GM23338 (cell line): ENCODE results near the gene ALG5. TPM values are rescaled to one million over a fixed set of nuclear protein-coding genes. Genes with fewer than 3 reads are reported as not detected.

Experiments
- ATAC-seq: fragments of 200-7000 bp; cut with Tn5 transposase; 3 replicates; pipeline ENCODE4 v1.9.1; 2020
- DNase-seq: peaks from one replicate; pipeline ENCODE4 v3.0.0-alpha.2; 2015; ENCODE audit warnings: low spot score
- H2AFZ ChIP-seq: fragments of 200-600 bp; sonication (generic); 2 replicates; pipeline ENCODE4 v1.8.0; 2016; ENCODE audit warnings: antibody characterized with exemption, mild to moderate bottlenecking, moderate library complexity
- H3F3A ChIP-seq: fragments of 200-600 bp; sonication (generic); replicated peaks from 2 replicates; pipeline ENCODE4 v1.8.0; 2017; ENCODE audit warnings: antibody characterized with exemption, mixed run types, low read depth
- H3K27ac ChIP-seq: fragments of 200-600 bp; sonication (generic); 2 replicates; pipeline ENCODE4 v1.6.1; 2016; ENCODE audit warnings: low read depth
- H3K27me3 ChIP-seq: fragments of 200-600 bp; sonication (generic); 2 replicates; pipeline ENCODE4 v1.8.0; 2016; ENCODE audit warnings: mild to moderate bottlenecking, mixed run types, moderate library complexity; ENCODE audit not compliant: insufficient read depth
- H3K36me3 ChIP-seq: fragments of 200-600 bp; sonication (generic); 2 replicates; pipeline ENCODE4 v1.8.0; 2016; ENCODE audit warnings: mild to moderate bottlenecking; ENCODE audit not compliant: insufficient read depth
- H3K4me1 ChIP-seq: fragments of 200-600 bp; sonication (generic); 2 replicates; pipeline ENCODE4 v1.8.0; 2016; ENCODE audit warnings: mild to moderate bottlenecking, moderate library complexity; ENCODE audit not compliant: insufficient read depth
- H3K4me2 ChIP-seq: fragments of 200-600 bp; sonication (generic); 2 replicates; pipeline ENCODE4 v1.7.1; 2017; ENCODE audit warnings: mixed run types
- H3K4me3 ChIP-seq: fragments of 200-600 bp; sonication (generic); 2 replicates; pipeline ENCODE4 v1.6.1; 2016; ENCODE audit warnings: mixed run types
- H3K79me2 ChIP-seq: fragments of 200-600 bp; sonication (generic); replicated peaks from 2 replicates; pipeline ENCODE4 v1.8.0; 2017; ENCODE audit warnings: mild to moderate bottlenecking; ENCODE audit not compliant: insufficient read depth
- H3K9me2 ChIP-seq: fragments of 200-600 bp; sonication (generic); 2 replicates; pipeline ENCODE4 v1.8.0; 2017; ENCODE audit not compliant: insufficient read depth
- H4K20me1 ChIP-seq: fragments of 200-600 bp; sonication (generic); replicated peaks from 2 replicates; pipeline ENCODE4 v1.8.0; 2017; ENCODE audit warnings: mild to moderate bottlenecking; ENCODE audit not compliant: insufficient read depth
- H3K27ac Mint-ChIP-seq: 2 replicates; pipeline ENCODE4 v1.8.0; 2020; ENCODE audit warnings: inconsistent platforms, mild to moderate bottlenecking, moderate library complexity, mixed read lengths
- H3K27me3 Mint-ChIP-seq: 3 replicates; pipeline ENCODE4 v1.8.0; 2022; ENCODE audit warnings: low read depth, mild to moderate bottlenecking, moderate library complexity, mixed read lengths, inconsistent platforms; ENCODE audit not compliant: insufficient read depth, poor library complexity
- H3K36me3 Mint-ChIP-seq: 3 replicates; pipeline ENCODE4 v1.8.0; 2021; ENCODE audit warnings: low read depth, mild to moderate bottlenecking, inconsistent platforms, moderate library complexity, mixed read lengths
- H3K4me1 Mint-ChIP-seq: 3 replicates; pipeline ENCODE4 v1.8.0; 2020; ENCODE audit warnings: mild to moderate bottlenecking, inconsistent platforms, mixed read lengths
- H3K4me3 Mint-ChIP-seq: 3 replicates; pipeline ENCODE4 v1.8.0; 2021; ENCODE audit warnings: moderate library complexity, mild to moderate bottlenecking, inconsistent platforms, mixed read lengths
- H3K9me3 Mint-ChIP-seq: 3 replicates; pipeline ENCODE4 v1.8.0; 2020; ENCODE audit warnings: moderate library complexity, mild to moderate bottlenecking, inconsistent platforms, mixed read lengths
- CREB1 ChIP-seq: fragments of 250-450 bp; sonication (Bioruptor Pico); IDR thresholded peaks from 2 replicates; pipeline ENCODE4 v1.5.0; 2020; ENCODE audit warnings: low read depth, mild to moderate bottlenecking, moderate library complexity
- CTCF ChIP-seq, 2 experiments: fragments of 200-600 bp in 1 of 2; sonication (generic) in 1 of 2; conservative IDR thresholded peaks; 2 replicates each; pipeline versions ENCODE4 v1.5.1 to v1.6.1; 2016 to 2017; ENCODE audit warnings: antibody characterized with exemption in 2 of 2, low read depth in 2 of 2, mild to moderate bottlenecking in 2 of 2, moderate library complexity in 1 of 2
- ETS1 ChIP-seq: IDR thresholded peaks from 2 replicates; pipeline ENCODE4 v1.6.1; 2016; ENCODE audit warnings: antibody characterized with exemption
- EZH2 ChIP-seq: fragments of 200-600 bp; sonication (generic); IDR thresholded peaks from one replicate; pipeline ENCODE4 v1.8.0; 2017; ENCODE audit warnings: antibody characterized with exemption, mild to moderate bottlenecking, low read depth; ENCODE audit not compliant: unreplicated experiment
- JUNB ChIP-seq: IDR thresholded peaks from one replicate; pipeline ENCODE4 v1.6.1; 2016; ENCODE audit warnings: antibody characterized with exemption; ENCODE audit not compliant: unreplicated experiment
- POLR2AphosphoS5 ChIP-seq: IDR thresholded peaks from 2 replicates; pipeline ENCODE4 v1.6.1; 2016; ENCODE audit warnings: antibody characterized with exemption, low read depth
- REST ChIP-seq: IDR thresholded peaks from one replicate; pipeline ENCODE4 v1.6.1; 2018; ENCODE audit warnings: antibody characterized with exemption; ENCODE audit not compliant: unreplicated experiment
- STAT1 ChIP-seq: IDR thresholded peaks from one replicate; pipeline ENCODE4 v1.6.1; 2016; ENCODE audit warnings: antibody characterized with exemption; ENCODE audit not compliant: unreplicated experiment
- ZNF331 ChIP-seq: fragments of 250-450 bp; sonication (Bioruptor Pico); IDR thresholded peaks from 2 replicates; pipeline ENCODE4 v1.5.0; 2020; ENCODE audit warnings: low read depth, mild to moderate bottlenecking, moderate library complexity
- polyA plus RNA-seq: library from polyadenylated mRNA; unstranded; fragments of >200 nt; fragmentation: Nextera tagmentation; extraction: Ambion mirVana; gene quantifications from 2 replicates; pipeline ENCODE4 v1.2.1, GENCODE V29; 2016
- total RNA-seq: library from RNA; depleted of rRNA; stranded (reverse); fragments of >200 nt; shearing (Covaris generic); gene quantifications from 2 replicates; pipeline ENCODE4 v1.2.3, GENCODE V29; 2014

ALG5 gene
- total and polyA plus RNA-seq, 2 experiments from 2014 or later: 15.6 to 34.0 TPM

- Mint-ChIP-seq H3K27me3 (no peaks in the 10 kb centered on the region), H3K9me3 (no peaks in the 10 kb centered on the region; the same call in 2 of the 3 replicates), H3K36me3 (peaks cover 45% of the 10 kb centered on the region), H3K27ac (no peak overlapping the region), H3K4me3 (no peak overlapping the region), H3K4me1 (no peaks in the 10 kb centered on the region)
- Histone ChIP-seq H3K27me3 (no peaks in the 10 kb centered on the region), H3K9me2 (no peaks in the 10 kb centered on the region), H3K4me1 (no peaks in the 10 kb centered on the region), H3K79me2 (no peaks in the 10 kb centered on the region), H2AFZ (no peak overlapping the region), H3K4me3 (no peak overlapping the region), H3K4me2 (no peak overlapping the region), H3K27ac (no peak overlapping the region), H3K36me3 (peaks cover 15% of the 10 kb centered on the region; the same call in 1 of the 2 replicates), H4K20me1 (no peaks in the 10 kb centered on the region), H3F3A (no peaks in the 10 kb centered on the region)
- TF ChIP-seq CREB1 (no peak), CTCF (conservative IDR thresholded peaks at IDR 0.05; ENCODE audit: low read depth in 2 of 2) (peak; percentile 45 to 62)
- ATAC-seq (no peak), DNase-seq (peak; percentile 56)
These were observed 17.9 kb downstream of the ALG5 start for GRCh38 chr13:36981156-36981743.

- H4K20me1 ChIP-seq: no peaks in the 10 kb centered on the region
- no peak overlapping the region for H3K27ac ChIP-seq
- no peak for DNase-seq
- peaks cover 5% of the 10 kb centered on the region; the same call in 2 of the 3 replicates for H3K9me3 Mint-ChIP-seq
- no peaks in the 10 kb centered on the region for H3F3A ChIP-seq
- H3K4me3 Mint-ChIP-seq: no peak overlapping the region
- H3K27ac Mint-ChIP-seq: no peak overlapping the region
- H3K4me1 ChIP-seq: no peaks in the 10 kb centered on the region
- no peaks in the 10 kb centered on the region for H3K27me3 ChIP-seq
- no peaks in the 10 kb centered on the region for H3K4me1 Mint-ChIP-seq
- no peak overlapping the region for H2AFZ ChIP-seq
- no peak for ATAC-seq
- no peak overlapping the region for H3K4me3 ChIP-seq
- no peaks in the 10 kb centered on the region; the same call in 1 of the 2 replicates for H3K79me2 ChIP-seq
- no peaks in the 10 kb centered on the region for H3K27me3 Mint-ChIP-seq
- peaks cover 54% of the 10 kb centered on the region for H3K36me3 Mint-ChIP-seq
- no peak overlapping the region for H3K4me2 ChIP-seq
- H3K36me3 ChIP-seq: peaks cover 17% of the 10 kb centered on the region; the same call in 1 of the 2 replicates
- H3K9me2 ChIP-seq: no peaks in the 10 kb centered on the region
- TF ChIP-seq POLR2AphosphoS5: no peak
- no peak for TF ChIP-seq EZH2
- no peak for TF ChIP-seq REST
- no peak for TF ChIP-seq STAT1
- TF ChIP-seq JUNB: no peak
- TF ChIP-seq ETS1: no peak
- no peak for TF ChIP-seq ZNF331 (CRISPR knock-in tag)
- TF ChIP-seq CREB1: no peak
These were observed 19.6 kb downstream of the ALG5 start for GRCh38 chr13:36979361-36980050.
